Activated T-helper 17 cell treated with anti-CD3 and anti-CD28 coated beads, Interleukin-2, amount 50 U/mL, for 72 hours (primary cell): Measurements from ENCODE around the gene C2CD5. TPM values are rescaled to one million over a fixed set of nuclear protein-coding genes. Genes with fewer than 3 reads are reported as not detected.
A peak's percentile ranks its signal among the peaks of the same experiment; 100 is the strongest.

Experiments used
- ATAC-seq: fragments of 150-1000 bp; cut with Tn5 transposase; replicated peaks from 2 replicates; pipeline ENCODE4 v1.10.0; 2021; ENCODE audit warnings: mild to moderate bottlenecking, moderate library complexity
- H3K27ac Mint-ChIP-seq: one replicate; pipeline ENCODE4 v1.8.0; 2022; ENCODE audit warnings: mixed read lengths
- H3K27me3 Mint-ChIP-seq: one replicate; pipeline ENCODE4 v1.8.0; 2022; ENCODE audit warnings: mixed read lengths
- H3K36me3 Mint-ChIP-seq: one replicate; pipeline ENCODE4 v1.8.0; 2022; ENCODE audit warnings: low read depth, mild to moderate bottlenecking, mixed read lengths
- H3K4me1 Mint-ChIP-seq: one replicate; pipeline ENCODE4 v1.8.0; 2022; ENCODE audit warnings: mixed read lengths
- H3K4me3 Mint-ChIP-seq: one replicate; pipeline ENCODE4 v1.8.0; 2022; ENCODE audit warnings: mild to moderate bottlenecking, mixed read lengths
- H3K9me3 Mint-ChIP-seq: one replicate; pipeline ENCODE4 v1.8.0; 2022; ENCODE audit warnings: mixed read lengths
- total RNA-seq, 2 donors: library from RNA; stranded (reverse); gene quantifications; one replicate each; pipeline ENCODE4 v1.2.3, GENCODE V29; 2022

The C2CD5 gene
- total RNA-seq, 2 donors from 2014 or later, result 32.4 to 33.3 TPM

- H3K4me3 Mint-ChIP-seq, result peak overlapping the region; percentile 93
- H3K4me1 Mint-ChIP-seq, result peaks cover 23% of the 10 kb centered on the region
- ATAC-seq, result no peak
- peak overlapping the region; percentile 96 for H3K27ac Mint-ChIP-seq
- H3K36me3 Mint-ChIP-seq, result peaks cover 7% of the 10 kb centered on the region
- no peaks in the 10 kb centered on the region for H3K9me3 Mint-ChIP-seq
- H3K27me3 Mint-ChIP-seq, result peaks cover 3% of the 10 kb centered on the region
These were observed 913 bp upstream of the C2CD5 start for GRCh38 chr12:22545255-22545654.

DNA sequence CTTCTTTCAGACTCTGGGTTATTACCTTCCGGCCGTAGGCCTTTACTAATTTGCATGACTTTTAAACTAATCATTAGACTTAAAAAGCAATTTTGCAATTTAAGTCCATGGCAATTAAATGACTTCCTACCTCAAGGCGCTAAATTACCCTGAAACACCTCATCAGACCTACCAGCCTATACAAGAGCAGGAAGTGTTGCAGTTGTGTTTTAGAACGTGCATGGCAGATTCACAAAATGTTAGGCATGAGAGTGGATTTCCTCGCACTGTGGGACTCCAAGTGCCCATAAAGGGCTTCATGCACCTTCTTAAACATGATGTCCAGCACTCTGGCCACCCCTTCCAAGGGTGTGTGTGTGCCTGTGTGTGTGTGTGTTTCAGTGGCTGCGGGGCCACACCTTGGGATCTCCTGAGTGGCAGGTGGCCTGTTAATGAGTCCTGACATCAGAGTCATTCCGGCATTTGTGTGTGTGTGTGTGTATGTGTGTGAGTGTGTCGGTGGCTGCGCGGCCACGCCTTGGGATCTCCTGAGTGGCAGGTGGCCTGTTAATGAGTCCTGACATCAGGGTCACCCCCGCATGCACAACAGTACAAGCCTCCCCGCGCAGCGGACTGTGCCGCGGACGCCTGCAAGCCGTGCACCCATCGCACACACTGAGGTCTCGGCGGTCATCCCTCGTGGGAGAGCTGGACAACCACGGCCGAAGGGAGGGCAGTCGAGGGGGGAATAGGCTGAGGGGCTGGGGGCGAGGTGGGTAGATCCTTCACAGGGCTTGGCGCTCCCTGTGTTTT, 900 bp downstream of the C2CD5 start:
- peaks cover 3% of the 10 kb centered on the region for H3K27me3 Mint-ChIP-seq
- H3K4me3 Mint-ChIP-seq, result peak overlapping the region; percentile 93
- ATAC-seq, result peak; percentile 67
- peaks cover 33% of the 10 kb centered on the region for H3K4me1 Mint-ChIP-seq
- H3K36me3 Mint-ChIP-seq, result peaks cover 12% of the 10 kb centered on the region
- peak overlapping the region; percentile 96 for H3K27ac Mint-ChIP-seq
- no peaks in the 10 kb centered on the region for H3K9me3 Mint-ChIP-seq

- no peaks in the 10 kb centered on the region for H3K27me3 Mint-ChIP-seq
- H3K27ac Mint-ChIP-seq, result peak overlapping the region; percentile 96
- H3K9me3 Mint-ChIP-seq, result no peaks in the 10 kb centered on the region
- peak; percentile 17 for ATAC-seq
- H3K36me3 Mint-ChIP-seq, result peaks cover 12% of the 10 kb centered on the region
- H3K4me3 Mint-ChIP-seq, result peak overlapping the region; percentile 93
- peaks cover 36% of the 10 kb centered on the region for H3K4me1 Mint-ChIP-seq
These were observed 2.7 kb downstream of the C2CD5 start for GRCh38 chr12:22541496-22542155.

GRCh38 chr12:22539055-22539454, 5.3 kb downstream of the C2CD5 start:
- ATAC-seq, result no peak
- H3K4me1 Mint-ChIP-seq, result peaks cover 45% of the 10 kb centered on the region
- H3K9me3 Mint-ChIP-seq, result no peaks in the 10 kb centered on the region
- no peak overlapping the region for H3K4me3 Mint-ChIP-seq
- no peaks in the 10 kb centered on the region for H3K27me3 Mint-ChIP-seq
- H3K36me3 Mint-ChIP-seq, result peaks cover 24% of the 10 kb centered on the region
- H3K27ac Mint-ChIP-seq, result no peak overlapping the region

DNA sequence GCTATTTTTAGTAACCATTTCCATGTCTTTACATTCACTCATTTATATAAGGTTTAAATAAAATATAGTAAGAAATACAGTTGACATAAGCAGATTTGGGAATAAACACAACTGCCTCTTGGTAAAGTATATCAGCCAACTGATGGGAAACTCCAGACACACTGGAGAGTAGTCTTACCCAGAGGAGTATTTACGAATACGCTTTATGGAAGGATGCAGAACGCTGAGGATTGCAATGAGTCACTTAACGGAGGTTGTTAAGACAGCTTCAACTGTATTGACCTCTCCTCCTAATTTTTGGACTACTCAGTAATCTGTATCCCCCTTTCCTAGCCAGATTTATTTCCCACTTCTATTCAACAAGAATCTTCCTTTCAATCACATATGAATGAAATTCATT, 6.0 kb downstream of the C2CD5 start:
- Mint-ChIP-seq H3K9me3 (no peaks in the 10 kb centered on the region), H3K4me3 (no peak overlapping the region), H3K4me1 (peaks cover 45% of the 10 kb centered on the region), H3K36me3 (peaks cover 32% of the 10 kb centered on the region), H3K27me3 (no peaks in the 10 kb centered on the region), H3K27ac (no peak overlapping the region)
- no peak for ATAC-seq

DNA sequence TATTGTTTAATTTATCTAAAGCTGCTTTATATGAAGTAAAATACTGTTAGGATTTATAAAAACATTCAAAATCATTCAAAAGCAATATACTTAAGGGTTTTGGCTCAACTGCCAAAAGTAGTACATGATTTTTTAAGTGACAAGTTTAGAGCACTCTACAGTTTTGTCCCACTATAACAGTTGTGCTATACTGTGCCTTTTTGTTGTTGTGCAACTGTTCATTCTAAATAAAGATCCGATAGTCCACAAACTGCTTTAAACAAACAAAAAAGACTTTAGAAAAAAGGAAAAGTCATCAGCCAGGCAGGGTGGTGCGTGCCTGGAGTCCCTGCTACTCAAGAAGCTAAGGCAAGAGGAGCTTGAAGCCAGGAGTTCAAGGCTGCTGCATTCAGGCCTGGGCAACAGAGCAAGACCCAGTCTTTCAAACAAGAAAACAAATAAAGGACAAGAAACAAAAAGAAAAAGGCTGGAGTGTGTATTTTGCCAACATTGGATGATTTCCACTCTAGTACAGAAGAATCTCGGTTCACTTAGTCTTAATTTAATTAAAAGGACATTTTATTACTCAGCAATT, 7.3 kb downstream of the C2CD5 start:
- Mint-ChIP-seq H3K27me3 (no peaks in the 10 kb centered on the region), H3K27ac (no peak overlapping the region), H3K4me3 (no peak overlapping the region), H3K4me1 (peaks cover 32% of the 10 kb centered on the region), H3K9me3 (no peaks in the 10 kb centered on the region), H3K36me3 (peaks cover 44% of the 10 kb centered on the region)
- no peak for ATAC-seq

- no peak overlapping the region for H3K27ac Mint-ChIP-seq
- ATAC-seq, result no peak
- H3K4me3 Mint-ChIP-seq, result no peak overlapping the region
- H3K4me1 Mint-ChIP-seq, result peaks cover 26% of the 10 kb centered on the region
- peaks cover 48% of the 10 kb centered on the region for H3K36me3 Mint-ChIP-seq
- no peaks in the 10 kb centered on the region for H3K9me3 Mint-ChIP-seq
- no peaks in the 10 kb centered on the region for H3K27me3 Mint-ChIP-seq
These were observed 7.9 kb downstream of the C2CD5 start for GRCh38 chr12:22536346-22536945.

GRCh38 chr12:22535478-22535877, 8.9 kb downstream of the C2CD5 start:
- Mint-ChIP-seq H3K9me3 (no peaks in the 10 kb centered on the region), H3K4me3 (peak overlapping the region; percentile 51)

DNA sequence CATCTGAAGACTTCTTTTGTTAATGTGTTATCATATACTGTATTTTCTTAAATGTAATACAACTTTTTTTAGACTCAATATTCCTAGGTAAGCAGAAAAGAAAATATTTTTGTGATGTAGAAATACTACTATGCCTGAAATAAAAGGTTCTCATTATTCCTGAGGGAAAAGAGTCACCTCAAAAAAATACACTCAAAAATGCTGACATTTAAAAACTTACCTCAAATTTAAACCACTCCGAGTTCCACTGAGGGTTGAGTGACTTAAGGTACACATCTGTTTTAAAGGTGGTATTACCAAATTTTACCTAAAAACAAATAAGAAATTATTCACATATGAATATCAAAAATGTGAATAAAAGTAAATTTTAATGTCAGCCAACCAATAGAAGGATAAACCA, 9.3 kb downstream of the C2CD5 start:
- Mint-ChIP-seq H3K27ac (peak overlapping the region; percentile 58), H3K9me3 (no peaks in the 10 kb centered on the region), H3K4me1 (peaks cover 22% of the 10 kb centered on the region), H3K36me3 (peaks cover 51% of the 10 kb centered on the region), H3K27me3 (no peaks in the 10 kb centered on the region), H3K4me3 (peak overlapping the region; percentile 51)
- ATAC-seq, result no peak

More at GRCh38 chr12:22535478-22535877, 8.9 kb downstream of the C2CD5 start:
- Mint-ChIP-seq H3K36me3 (peaks cover 51% of the 10 kb centered on the region), H3K4me1 (peaks cover 22% of the 10 kb centered on the region), H3K27me3 (no peaks in the 10 kb centered on the region), H3K27ac (peak overlapping the region; percentile 58)
- ATAC-seq, result no peak

DNA sequence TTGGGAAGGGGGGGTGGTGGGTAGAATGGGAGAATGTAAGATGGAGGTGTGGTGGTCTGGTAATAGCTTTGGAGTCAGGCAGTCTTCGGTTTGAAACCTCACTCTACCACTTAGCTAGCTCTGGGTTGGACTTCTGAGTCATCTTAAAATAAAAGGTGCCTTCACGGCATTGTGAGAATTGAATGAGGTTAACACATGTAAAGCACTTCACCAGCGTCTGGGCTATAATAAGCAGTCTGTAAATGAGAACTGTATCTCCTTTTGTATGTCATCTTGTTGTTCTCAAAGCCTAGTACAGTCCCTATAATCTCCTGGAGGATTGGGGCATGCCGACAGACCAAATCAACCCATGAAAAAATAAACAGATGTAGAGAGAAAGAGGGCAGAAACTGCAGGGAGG, 11.2 kb downstream of the C2CD5 start:
- peak overlapping the region; percentile 7 for H3K27ac Mint-ChIP-seq
- H3K27me3 Mint-ChIP-seq, result no peaks in the 10 kb centered on the region
- H3K9me3 Mint-ChIP-seq, result no peaks in the 10 kb centered on the region
- no peak for ATAC-seq
- H3K36me3 Mint-ChIP-seq, result peaks cover 56% of the 10 kb centered on the region
- no peak overlapping the region for H3K4me3 Mint-ChIP-seq
- peaks cover 19% of the 10 kb centered on the region for H3K4me1 Mint-ChIP-seq

GRCh38 chr12:22532317-22532716, 12.0 kb downstream of the C2CD5 start:
- Mint-ChIP-seq H3K36me3 (peaks cover 59% of the 10 kb centered on the region), H3K4me3 (no peak overlapping the region), H3K27me3 (no peaks in the 10 kb centered on the region), H3K27ac (peak overlapping the region; percentile 7), H3K4me1 (peaks cover 19% of the 10 kb centered on the region), H3K9me3 (no peaks in the 10 kb centered on the region)
- ATAC-seq, result no peak

DNA sequence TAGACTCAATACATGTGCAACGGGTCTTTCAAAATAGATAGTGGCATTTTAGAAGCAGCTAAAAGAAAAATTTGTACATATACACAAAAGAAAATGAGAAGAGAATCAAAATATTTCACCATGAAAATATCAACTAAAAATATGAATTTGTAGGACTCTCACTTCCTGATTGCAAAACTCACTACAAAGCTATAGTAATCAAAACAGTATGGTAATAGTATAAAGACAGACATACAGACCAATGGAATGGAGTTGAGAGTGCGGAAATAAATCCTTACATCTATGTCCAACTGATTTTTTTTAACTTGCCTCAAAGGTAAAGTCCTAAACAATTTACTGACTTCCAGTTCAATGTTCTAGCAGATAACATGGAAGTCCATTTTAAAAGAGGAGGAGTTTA, 13.1 kb downstream of the C2CD5 start:
- peaks cover 65% of the 10 kb centered on the region for H3K36me3 Mint-ChIP-seq
- no peak for ATAC-seq
- peaks cover 14% of the 10 kb centered on the region for H3K4me1 Mint-ChIP-seq
- H3K27me3 Mint-ChIP-seq, result no peaks in the 10 kb centered on the region
- H3K9me3 Mint-ChIP-seq, result no peaks in the 10 kb centered on the region
- no peak overlapping the region for H3K4me3 Mint-ChIP-seq
- H3K27ac Mint-ChIP-seq, result no peak overlapping the region

DNA sequence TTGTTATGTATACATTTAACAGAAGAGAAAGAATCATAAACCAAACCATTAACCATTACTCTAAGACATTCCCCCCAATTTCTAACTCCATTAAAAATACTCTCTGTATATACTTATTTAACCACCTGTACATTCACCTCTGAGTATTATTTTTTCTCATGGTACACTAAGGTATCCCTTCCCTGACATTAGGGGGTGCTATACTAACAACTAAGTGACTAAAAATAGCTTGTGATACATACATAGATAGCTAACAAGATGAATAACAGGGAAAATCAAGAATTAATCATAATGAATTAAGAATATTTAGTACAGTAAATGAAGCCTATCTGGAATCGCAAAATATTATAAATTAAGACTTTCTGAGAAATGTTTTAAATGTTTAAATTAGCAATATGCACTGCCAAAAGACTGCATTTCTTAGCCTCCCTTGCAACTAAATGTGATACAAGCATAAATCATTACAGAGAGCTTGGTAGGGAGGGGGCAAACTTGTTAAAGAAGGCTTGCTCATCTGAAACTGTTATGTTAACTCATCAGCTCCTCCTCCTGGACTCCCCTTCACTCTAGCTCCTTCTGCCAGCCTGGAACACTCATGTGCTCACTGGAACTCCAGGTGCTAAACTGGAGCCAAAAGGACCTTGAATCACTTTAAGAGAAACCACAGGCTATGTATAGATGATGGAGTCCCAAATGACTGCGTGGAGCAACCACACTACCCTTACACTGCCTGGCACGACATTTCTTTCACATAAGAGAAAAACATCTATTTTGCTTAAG, 14.9 kb downstream of the C2CD5 start:
- no peak overlapping the region for H3K27ac Mint-ChIP-seq
- H3K36me3 Mint-ChIP-seq, result peaks cover 64% of the 10 kb centered on the region
- no peak overlapping the region for H3K4me3 Mint-ChIP-seq
- peak; percentile 79 for ATAC-seq
- peaks cover 8% of the 10 kb centered on the region for H3K4me1 Mint-ChIP-seq
- H3K9me3 Mint-ChIP-seq, result no peaks in the 10 kb centered on the region
- no peaks in the 10 kb centered on the region for H3K27me3 Mint-ChIP-seq

- ATAC-seq, result no peak
- Mint-ChIP-seq H3K27ac (no peak overlapping the region), H3K36me3 (peaks cover 64% of the 10 kb centered on the region), H3K4me3 (no peak overlapping the region), H3K9me3 (no peaks in the 10 kb centered on the region), H3K4me1 (peaks cover 8% of the 10 kb centered on the region), H3K27me3 (no peaks in the 10 kb centered on the region)
These were observed 16.3 kb downstream of the C2CD5 start for GRCh38 chr12:22527999-22528398.
